B cell (primary cell): ENCODE results near the gene HBS1L. TPM values are rescaled to one million over a fixed set of nuclear protein-coding genes. Genes with fewer than 3 reads are reported as not detected.

Experiments
- ATAC-seq: fragments of 200-7000 bp; cut with Tn5 transposase; one replicate; pipeline ENCODE4 v1.10.0; 2021; ENCODE audit warnings: low read depth, mild to moderate bottlenecking, moderate number of reproducible peaks, moderate library complexity
- CTCF ChIA-PET: fragments of 350-600 bp; sonication (Branson Sonifier 250); formaldehyde crosslinking; loops from one replicate; lab custom pipeline; 2021; ENCODE audit warnings: antibody characterized with exemption, inconsistent platforms; lab: Charles Lee
- POLR2A ChIA-PET: fragments of 350-600 bp; sonication (Branson Sonifier 250); formaldehyde crosslinking; loops from one replicate; lab custom pipeline; 2021; ENCODE audit warnings: antibody characterized with exemption; lab: Charles Lee
- DNase-seq: peaks from one replicate; pipeline ENCODE4 v3.0.0; 2013
- H2AFZ ChIP-seq: 2 replicates; pipeline ENCODE4 v1.6.1; 2012; ENCODE audit warnings: mild to moderate bottlenecking, low read depth, low read length; ENCODE audit not compliant: insufficient read depth, poor library complexity, severe bottlenecking
- H3K27ac ChIP-seq, 2 donors: 1 replicate in 1 of 2; 2 replicates in 1 of 2; pipeline ENCODE4 v1.5.1; 2012 to 2013; ENCODE audit warnings: low read length in 2 of 2, mild to moderate bottlenecking in 2 of 2, moderate library complexity in 1 of 2
- H3K27me3 ChIP-seq, 4 experiments: fragments of 200-600 bp in 1 of 4; sonication (generic) in 1 of 4; replicated peaks in 1 of 4; 1 replicate in 2 of 4; 2 replicates in 2 of 4; pipeline versions ENCODE4 v1.6.1 to v1.7.0; 2013 to 2016; ENCODE audit warnings: low read length in 3 of 4, mild to moderate bottlenecking in 2 of 4, mixed read lengths in 1 of 4, moderate library complexity in 1 of 4; ENCODE audit not compliant: insufficient read depth in 4 of 4, control insufficient read depth in 3 of 4; ENCODE audit errors: control extremely low read depth in 1 of 4
- H3K36me3 ChIP-seq, 2 experiments: replicated peaks in 1 of 2; 1 replicate in 1 of 2; 2 replicates in 1 of 2; pipeline versions ENCODE4 v1.6.1 to v1.7.1; 2013; ENCODE audit warnings: low read length in 1 of 2; ENCODE audit not compliant: insufficient read depth in 2 of 2, control insufficient read depth in 1 of 2; ENCODE audit errors: control extremely low read depth in 1 of 2, extremely low read depth in 1 of 2
- H3K4me1 ChIP-seq, 2 donors: fragments of 200-600 bp in 1 of 2; sonication (generic) in 1 of 2; 1 replicate in 1 of 2; 2 replicates in 1 of 2; pipeline versions ENCODE4 v1.5.1 to v1.6.1; 2013 to 2017; ENCODE audit warnings: low read length in 2 of 2; ENCODE audit not compliant: control insufficient read depth in 2 of 2, insufficient read depth in 2 of 2
- H3K4me2 ChIP-seq: replicated peaks from 2 replicates; pipeline ENCODE3; 2012; ENCODE audit warnings: mild to moderate bottlenecking, low read depth, low read length; ENCODE audit not compliant: poor library complexity, severe bottlenecking
- H3K4me3 ChIP-seq, 5 experiments: fragments of 200-600 bp in 1 of 5; sonication (generic) in 1 of 5; 1 replicate in 3 of 5; 2 replicates in 2 of 5; pipeline versions ENCODE4 v1.5.1 to v1.7.0; 2011 to 2016; ENCODE audit warnings: low read length in 4 of 5, mild to moderate bottlenecking in 4 of 5, low read depth in 2 of 5, control low read depth in 1 of 5, moderate library complexity in 1 of 5; ENCODE audit not compliant: insufficient read depth in 1 of 5; ENCODE audit errors: control extremely low read depth in 1 of 5, extremely low read depth in 1 of 5
- H3K79me2 ChIP-seq: fragments of 200-600 bp; sonication (generic); one replicate; pipeline ENCODE4 v1.6.0; 2016; ENCODE audit warnings: low read length; ENCODE audit not compliant: control insufficient read depth, insufficient read depth
- H3K9ac ChIP-seq: fragments of 200-600 bp; sonication (generic); 2 replicates; pipeline ENCODE4 v1.6.1; 2017; ENCODE audit warnings: mild to moderate bottlenecking, low read length, moderate library complexity
- H3K9me3 ChIP-seq, 3 donors: one replicate each; pipeline versions ENCODE4 v1.6.1 to v1.7.1; 2013; ENCODE audit warnings: low read length in 2 of 3; ENCODE audit not compliant: control insufficient read depth in 2 of 3, insufficient read depth in 1 of 3; ENCODE audit errors: control extremely low read depth in 1 of 3
- H4K20me1 ChIP-seq: 2 replicates; pipeline ENCODE4 v1.6.0; 2012; ENCODE audit warnings: mild to moderate bottlenecking, low read length; ENCODE audit not compliant: insufficient read depth, control insufficient read depth, poor library complexity, severe bottlenecking
- H3K27ac Mint-ChIP-seq: one replicate; pipeline ENCODE4 v1.8.0; 2021; ENCODE audit warnings: mixed read lengths
- H3K27me3 Mint-ChIP-seq: one replicate; pipeline ENCODE4 v1.8.0; 2021; ENCODE audit warnings: mixed read lengths
- H3K4me1 Mint-ChIP-seq: one replicate; pipeline ENCODE4 v1.8.0; 2021; ENCODE audit warnings: mixed read lengths
- H3K4me3 Mint-ChIP-seq: one replicate; pipeline ENCODE4 v1.8.0; 2021; ENCODE audit warnings: mixed read lengths
- H3K9me3 Mint-ChIP-seq: one replicate; pipeline ENCODE4 v1.8.0; 2022; ENCODE audit warnings: mixed read lengths; ENCODE audit not compliant: insufficient read depth
- EZH2 ChIP-seq: IDR thresholded peaks from 2 replicates; pipeline ENCODE4 v1.6.1; 2012; ENCODE audit warnings: borderline replicate concordance, low read depth, mild to moderate bottlenecking, moderate library complexity, low read length; ENCODE audit not compliant: insufficient read depth, poor library complexity, severe bottlenecking
- WGBS: methylation state at CpG from one replicate; pipeline ENCODE4 v1.1.5; 2013; ENCODE audit warnings: missing lambda C conversion rate; ENCODE audit not compliant: insufficient coverage; 5-methylcytosine and 5-hydroxymethylcytosine counted together
- intact Hi-C: fragments of 100-400 bp; cut with micrococcal nuclease; formaldehyde crosslinking; loops from one replicate; pipeline ENCODE4 v1.10.0; 2022
- polyA plus RNA-seq: library from polyadenylated mRNA; depleted of rRNA; stranded (reverse); fragments of >200 nt; gene quantifications from 2 replicates; pipeline ENCODE4 v1.2.3, GENCODE V29; 2012
- total RNA-seq, 2 donors: library from RNA; stranded (reverse); fragments of 120-200 nt in 1 of 2; gene quantifications; 1 replicate in 1 of 2; 2 replicates in 1 of 2; pipeline versions ENCODE4 v1.2.3 to v1.2.4, GENCODE V29; 2013 to 2022
- TF ChIP-seq, protein P1 (sequence below): fragments of 200-600 bp; IDR thresholded peaks from one replicate; pipeline ENCODE4 v1.8.0; 2022; ENCODE audit warnings: antibody characterized with exemption, mild to moderate bottlenecking

Gene HBS1L
- total and polyA plus RNA-seq, 2 donors (not counting 1 experiment from before 2014, with no cell fraction given) = 10.3 to 58.2 TPM

DNA sequence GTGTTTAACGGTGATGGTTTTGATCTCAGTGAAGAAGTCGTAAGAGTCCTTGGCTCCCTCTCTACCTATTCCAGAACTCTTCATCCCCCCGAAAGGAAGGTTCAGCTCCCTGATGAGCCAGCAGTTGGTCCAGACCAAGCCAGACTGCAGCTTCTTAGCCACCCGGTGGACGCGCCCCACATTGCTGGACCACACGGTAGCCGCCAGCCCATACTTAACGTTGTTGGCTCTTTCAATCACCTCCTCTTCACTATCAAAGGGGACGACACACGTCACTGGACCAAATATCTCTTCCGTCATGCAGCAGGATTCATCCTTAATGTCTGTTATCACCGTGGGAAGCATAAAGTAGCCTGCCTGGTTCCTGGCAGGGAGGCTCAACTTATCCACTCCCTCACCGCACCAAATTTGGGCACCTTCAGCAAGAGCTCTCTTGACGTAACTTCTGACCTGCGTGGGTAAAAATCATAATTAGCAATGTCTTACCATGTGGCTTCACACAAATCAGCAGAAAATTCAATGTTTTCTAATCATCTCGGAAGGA, 136.1 kb downstream of the HBS1L start:
- no peak for DNase-seq
- ChIA-PET CTCF (interaction anchor here (0.7 to 2.7 kb wide), 3 partner anchors 9 to 795 kb away, joined by 3 to 23 read pairs (median 3); no protein-coding TSS in a partner anchor), POLR2A (no interaction called here)
- no peak overlapping the region for H3K9ac ChIP-seq
- H3K4me3 ChIP-seq = no peak overlapping the region
- intact Hi-C loops = no loop called here
- no peaks in the 10 kb centered on the region for H4K20me1 ChIP-seq
- ATAC-seq = no peak
- Mint-ChIP-seq H3K27ac (no peak overlapping the region), H3K4me1 (no peaks in the 10 kb centered on the region), H3K27me3 (no peaks in the 10 kb centered on the region), H3K9me3 (no peaks in the 10 kb centered on the region), H3K4me3 (no peak overlapping the region)
- H3K79me2 ChIP-seq = no peaks in the 10 kb centered on the region
- no peak overlapping the region for H3K27ac ChIP-seq
- H3K9me3 ChIP-seq = no peaks in the 10 kb centered on the region
- H3K4me1 ChIP-seq = no peaks in the 10 kb centered on the region
- H2AFZ ChIP-seq = no peak overlapping the region
- H3K4me2 ChIP-seq = no peak overlapping the region
- no peaks in the 10 kb centered on the region for H3K27me3 ChIP-seq
- TF ChIP-seq, protein P1, sequence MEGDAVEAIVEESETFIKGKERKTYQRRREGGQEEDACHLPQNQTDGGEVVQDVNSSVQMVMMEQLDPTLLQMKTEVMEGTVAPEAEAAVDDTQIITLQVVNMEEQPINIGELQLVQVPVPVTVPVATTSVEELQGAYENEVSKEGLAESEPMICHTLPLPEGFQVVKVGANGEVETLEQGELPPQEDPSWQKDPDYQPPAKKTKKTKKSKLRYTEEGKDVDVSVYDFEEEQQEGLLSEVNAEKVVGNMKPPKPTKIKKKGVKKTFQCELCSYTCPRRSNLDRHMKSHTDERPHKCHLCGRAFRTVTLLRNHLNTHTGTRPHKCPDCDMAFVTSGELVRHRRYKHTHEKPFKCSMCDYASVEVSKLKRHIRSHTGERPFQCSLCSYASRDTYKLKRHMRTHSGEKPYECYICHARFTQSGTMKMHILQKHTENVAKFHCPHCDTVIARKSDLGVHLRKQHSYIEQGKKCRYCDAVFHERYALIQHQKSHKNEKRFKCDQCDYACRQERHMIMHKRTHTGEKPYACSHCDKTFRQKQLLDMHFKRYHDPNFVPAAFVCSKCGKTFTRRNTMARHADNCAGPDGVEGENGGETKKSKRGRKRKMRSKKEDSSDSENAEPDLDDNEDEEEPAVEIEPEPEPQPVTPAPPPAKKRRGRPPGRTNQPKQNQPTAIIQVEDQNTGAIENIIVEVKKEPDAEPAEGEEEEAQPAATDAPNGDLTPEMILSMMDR = no peak
- TF ChIP-seq EZH2 = no peak
- WGBS = 98% methylated on average over 16 of the region's 17 CpGs
- no peaks in the 10 kb centered on the region for H3K36me3 ChIP-seq

DNA sequence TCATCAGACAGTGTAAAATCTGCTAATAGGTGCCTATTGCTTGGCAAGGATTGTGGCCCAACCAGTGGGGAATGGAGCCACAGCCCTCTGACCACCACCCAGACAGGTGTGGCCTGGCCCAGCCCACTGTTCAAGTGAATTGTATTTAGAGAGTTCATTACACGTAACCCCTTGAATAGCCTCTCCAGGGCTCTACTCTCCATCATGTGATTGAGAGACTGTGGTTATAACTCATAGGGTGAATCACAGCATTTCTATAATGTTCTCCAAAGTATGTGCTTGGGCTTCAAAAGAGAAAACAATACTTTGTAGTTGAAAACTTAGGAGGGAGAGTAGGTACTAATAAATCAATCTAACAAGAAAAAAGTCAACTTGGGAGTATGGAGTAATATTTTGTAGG, 143.1 kb downstream of the HBS1L start:
- WGBS = no CpG with 5 or more reads among the region's 1 CpG
- H3K9me3 Mint-ChIP-seq = no peaks in the 10 kb centered on the region
- Histone ChIP-seq H3K9ac (no peak overlapping the region), H3K36me3 (no peaks in the 10 kb centered on the region), H3K9me3 (no peaks in the 10 kb centered on the region), H3K4me1 (no peaks in the 10 kb centered on the region), H3K27me3 (peaks cover 0 to 7% (median 0%) of the 10 kb centered on the region in 4 experiments), H3K79me2 (no peaks in the 10 kb centered on the region), H3K4me3 (no peak overlapping the region), H4K20me1 (no peaks in the 10 kb centered on the region), H2AFZ (no peak overlapping the region), H3K4me2 (no peak overlapping the region), H3K27ac (no peak overlapping the region)
- ChIA-PET POLR2A (no interaction called here), CTCF (no interaction called here)
- ATAC-seq (no peak), DNase-seq (no peak)
- H3K4me1 Mint-ChIP-seq = no peaks in the 10 kb centered on the region
- H3K27ac Mint-ChIP-seq = no peak overlapping the region
- intact Hi-C loops = no loop called here
- no peak overlapping the region for H3K4me3 Mint-ChIP-seq
- peaks cover 8% of the 10 kb centered on the region for H3K27me3 Mint-ChIP-seq
- TF ChIP-seq, protein P1 = no peak
- TF ChIP-seq EZH2 = no peak
